ENCODE results near the gene CMSS1.

CMSS1 gene

GRCh38 chr3:99895703-99896441 lies 78.2 kb downstream of the CMSS1 start:
- DNase-seq (ENCODE audit: low spot score): no peak
- Histone ChIP-seq H3K4me3 (no peak overlapping the region), H3K27ac (peak overlapping the region in 1 of 2 donors; percentile 39)
- TF ChIP-seq CTCF (IDR thresholded peaks at IDR 0.05): no peak

GRCh38 chr3:99896482-99896881 lies 78.8 kb downstream of the CMSS1 start:
- no peak for DNase-seq (ENCODE audit: low spot score)
- TF ChIP-seq CTCF (IDR thresholded peaks at IDR 0.05): no peak
- no peak overlapping the region for H3K4me3 ChIP-seq
- H3K27ac ChIP-seq: peak overlapping the region in 1 of 2 donors; percentile 2

DNA sequence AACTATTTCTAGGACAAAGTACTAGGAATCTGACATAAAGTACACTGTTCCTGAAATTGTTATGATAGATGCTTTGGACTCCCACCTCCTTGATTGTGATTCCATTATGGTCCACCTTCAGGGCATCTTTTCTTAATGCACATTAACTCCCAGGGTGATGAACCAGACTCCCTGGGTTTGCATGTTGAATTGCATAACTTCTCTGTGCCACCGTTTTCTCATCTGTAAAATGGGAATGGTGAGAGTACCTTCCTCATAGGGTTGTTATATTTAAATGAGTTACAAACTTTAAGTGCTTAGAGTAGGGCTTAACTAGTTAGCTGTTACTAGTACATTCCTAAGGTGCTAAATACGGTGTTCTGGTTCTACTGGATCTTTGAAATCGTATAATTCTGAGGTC lies 81.9 kb downstream of the CMSS1 start:
- Histone ChIP-seq H3K27ac (no peak overlapping the region), H3K4me3 (no peak overlapping the region)
- no peak for DNase-seq (ENCODE audit: low spot score)
- no peak for TF ChIP-seq CTCF (IDR thresholded peaks at IDR 0.05)

DNA sequence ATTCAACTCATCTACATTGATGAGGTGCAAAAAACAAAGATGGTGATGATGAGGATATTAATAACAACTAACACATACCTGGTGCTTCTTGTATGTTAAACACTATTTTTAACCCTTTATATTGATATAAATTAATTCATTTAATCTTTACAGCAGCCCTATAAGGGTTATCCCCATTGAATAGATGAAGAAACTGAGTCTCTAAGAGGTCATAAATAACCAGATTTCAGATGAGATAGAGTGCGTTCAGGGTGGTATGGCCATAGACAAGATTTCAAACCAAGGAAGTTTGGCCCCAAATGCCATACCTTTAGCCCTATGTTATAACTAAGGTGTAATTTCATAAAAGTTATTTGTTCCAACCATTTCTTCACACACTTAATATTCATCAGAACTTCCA lies 82.6 kb downstream of the CMSS1 start:
- no peak for TF ChIP-seq CTCF (IDR thresholded peaks at IDR 0.05)
- no peak for DNase-seq (ENCODE audit: low spot score)
- Histone ChIP-seq H3K27ac (no peak overlapping the region), H3K4me3 (no peak overlapping the region)

GRCh38 chr3:99901200-99901926 lies 83.7 kb downstream of the CMSS1 start:
- peak overlapping the region; percentile 39 for H3K4me3 ChIP-seq
- peak overlapping the region; percentile 23 to 67 for H3K27ac ChIP-seq
- no peak for DNase-seq (ENCODE audit: low spot score)
- no peak for TF ChIP-seq CTCF (IDR thresholded peaks at IDR 0.05)

GRCh38 chr3:99902091-99902490 lies 84.4 kb downstream of the CMSS1 start:
- no peak overlapping the region for H3K4me3 ChIP-seq
- H3K27ac ChIP-seq: no peak overlapping the region
- TF ChIP-seq CTCF (IDR thresholded peaks at IDR 0.05): no peak
- no peak for DNase-seq (ENCODE audit: low spot score)

GRCh38 chr3:99903869-99904268 lies 86.2 kb downstream of the CMSS1 start:
- no peak overlapping the region for H3K27ac ChIP-seq
- no peak for DNase-seq (ENCODE audit: low spot score)
- TF ChIP-seq CTCF (IDR thresholded peaks at IDR 0.05): no peak
- no peak overlapping the region for H3K4me3 ChIP-seq
